GM12872 (cell line): ENCODE data around the gene CCNL2.

Source experiments
- CTCF ChIP-seq: IDR thresholded peaks from 3 replicates; pipeline ENCODE4 v1.5.1; 2011; ENCODE audit warnings: low read depth, mild to moderate bottlenecking, low read length, moderate library complexity; ENCODE audit not compliant: insufficient read depth

CCNL2 gene

DNA sequence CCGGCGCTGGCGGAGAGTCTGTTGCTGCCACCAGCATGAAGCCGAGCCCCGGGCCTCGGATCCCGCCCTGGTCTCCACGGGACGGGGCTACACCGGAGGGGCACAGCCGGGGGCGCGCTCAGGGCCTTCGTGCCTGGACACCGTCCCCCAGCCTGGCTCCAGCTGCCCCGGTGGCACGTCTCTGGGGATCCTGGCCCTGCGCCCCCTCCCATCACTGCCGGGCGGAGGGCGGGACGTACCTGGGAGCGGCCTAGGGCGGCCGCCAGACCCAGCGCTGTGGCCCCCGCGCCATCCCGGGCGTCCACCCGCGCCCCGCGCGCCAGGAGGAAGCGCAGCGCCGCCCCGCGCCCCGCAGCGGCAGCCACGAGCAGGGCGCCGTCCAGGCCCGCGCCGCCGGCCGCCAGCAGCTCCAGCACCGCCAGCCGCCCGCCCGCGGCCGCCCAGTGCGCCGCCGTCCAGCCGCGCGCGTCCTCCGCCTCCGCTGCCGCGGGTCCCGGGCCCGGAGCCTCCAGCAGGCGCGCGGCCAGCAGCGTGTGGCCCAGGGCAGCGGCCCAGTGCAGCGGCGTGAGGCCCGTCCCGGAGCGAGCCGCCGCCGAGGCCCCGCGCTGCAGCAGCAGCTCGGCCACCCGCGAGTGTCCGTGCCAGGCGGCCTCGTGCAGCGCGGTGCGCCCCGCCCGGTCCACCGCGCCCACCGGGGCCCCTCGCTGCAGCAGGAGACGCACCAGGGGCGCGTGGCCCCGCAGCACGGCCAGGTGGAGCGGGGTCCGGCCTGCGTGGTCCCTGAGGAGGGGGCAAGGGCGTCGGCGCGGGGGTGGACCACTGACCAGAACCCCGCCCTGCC lies 20.9 kb upstream of the CCNL2 start:
- no peak for TF ChIP-seq CTCF

DNA sequence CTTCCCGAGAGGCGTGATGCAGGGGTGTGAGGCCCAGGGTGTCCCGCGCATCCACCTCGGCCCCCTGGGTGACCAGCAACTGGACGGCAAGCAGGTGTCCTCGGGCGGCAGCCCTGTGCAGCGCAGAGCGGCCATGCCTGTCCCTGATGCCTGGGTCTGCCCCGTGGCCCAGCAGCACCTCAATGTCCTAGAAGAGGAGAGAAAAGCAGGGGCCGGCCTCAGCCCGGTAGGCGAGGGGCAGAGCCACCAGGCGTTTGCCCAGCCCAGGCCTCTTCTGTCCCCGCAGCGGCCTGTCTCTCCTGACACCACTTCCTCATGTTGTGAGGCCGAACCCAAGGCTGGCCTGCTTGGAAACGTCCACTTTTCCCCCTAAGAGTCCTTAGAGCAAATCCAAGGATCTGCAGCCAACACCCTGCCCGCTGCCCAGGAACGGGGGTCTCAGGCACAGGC lies 20.3 kb upstream of the CCNL2 start:
- no peak for TF ChIP-seq CTCF

GRCh38 chr1:1418464-1419362 lies 19.6 kb upstream of the CCNL2 start:
- TF ChIP-seq CTCF, result no peak

GRCh38 chr1:1415751-1416150 lies 16.6 kb upstream of the CCNL2 start:
- TF ChIP-seq CTCF, result no peak

DNA sequence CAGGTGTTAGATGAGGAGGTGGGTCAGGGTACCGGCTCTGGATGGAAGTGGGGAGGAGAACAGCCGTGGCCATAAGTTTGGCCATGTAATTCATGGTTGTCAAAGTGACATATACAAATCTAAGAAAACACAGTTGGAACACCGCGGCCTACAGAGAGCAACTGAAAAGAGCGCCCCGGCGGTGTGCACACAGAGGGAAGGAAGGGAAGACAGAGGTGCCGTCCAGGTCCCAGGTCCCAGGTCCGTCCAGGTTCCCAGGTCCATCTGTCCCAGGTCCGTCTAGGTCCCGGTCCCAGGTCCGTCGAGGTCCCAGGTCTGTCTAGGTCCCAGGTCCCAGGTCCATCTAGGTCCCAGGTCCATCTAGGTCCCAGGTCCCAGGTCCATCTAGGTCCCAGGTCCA lies 12.5 kb upstream of the CCNL2 start:
- no peak for TF ChIP-seq CTCF

GRCh38 chr1:1407636-1408318 lies 8.6 kb upstream of the CCNL2 start:
- 0 out of 3 replicates have a peak, but pooled peaks have one; percentile 22 for TF ChIP-seq CTCF
